GM20000 (cell line): ENCODE data around the gene KRTAP10-1.

Experiments used
- DNase-seq: peaks from one replicate; pipeline ENCODE4 v3.0.0; 2012; ENCODE audit warnings: low spot score
- CTCF ChIP-seq: IDR thresholded peaks from 2 replicates; pipeline ENCODE4 v1.5.1; 2012; ENCODE audit warnings: mild to moderate bottlenecking, control low read depth; ENCODE audit errors: extremely low read depth, missing control alignments

The KRTAP10-1 gene

GRCh38 chr21:44537930-44538911 is 1.8 kb downstream of the KRTAP10-1 start:
- no peak for TF ChIP-seq CTCF
- no peak for DNase-seq

GRCh38 chr21:44535963-44536362 is 4.0 kb downstream of the KRTAP10-1 start:
- TF ChIP-seq CTCF, result no peak
- no peak for DNase-seq

- no peak for TF ChIP-seq CTCF
- no peak for DNase-seq
These were observed 5.3 kb downstream of the KRTAP10-1 start for GRCh38 chr21:44534688-44535087.

- no peak for TF ChIP-seq CTCF
- DNase-seq, result no peak
These were observed 5.9 kb downstream of the KRTAP10-1 start for GRCh38 chr21:44533891-44534627.

GRCh38 chr21:44533121-44533890 is 6.7 kb downstream of the KRTAP10-1 start:
- no peak for TF ChIP-seq CTCF
- DNase-seq, result no peak

GRCh38 chr21:44532712-44533111 is 7.3 kb downstream of the KRTAP10-1 start:
- no peak for DNase-seq
- TF ChIP-seq CTCF, result no peak
